NCI-H524 (cell line): ENCODE results near the gene CRYGS.
"Not testable (repeated sequence)": the region's sequence is repeated elsewhere in the genome, so short reads cannot be mapped to it uniquely, and the experiment has no call there.

Experiments used
- DNase-seq, 2 experiments: peaks; one replicate each; lab custom pipeline; 2025; lab: John Stamatoyannopoulos, UW

The CRYGS gene

GRCh38 chr3:186544281-186544680 is at the start of gene CRYGS:
TSS of gene CRYGS (minus strand) at chr3:186544380. CDS start at chr3:186544326, 54 bp downstream.
- no peak for DNase-seq

DNA sequence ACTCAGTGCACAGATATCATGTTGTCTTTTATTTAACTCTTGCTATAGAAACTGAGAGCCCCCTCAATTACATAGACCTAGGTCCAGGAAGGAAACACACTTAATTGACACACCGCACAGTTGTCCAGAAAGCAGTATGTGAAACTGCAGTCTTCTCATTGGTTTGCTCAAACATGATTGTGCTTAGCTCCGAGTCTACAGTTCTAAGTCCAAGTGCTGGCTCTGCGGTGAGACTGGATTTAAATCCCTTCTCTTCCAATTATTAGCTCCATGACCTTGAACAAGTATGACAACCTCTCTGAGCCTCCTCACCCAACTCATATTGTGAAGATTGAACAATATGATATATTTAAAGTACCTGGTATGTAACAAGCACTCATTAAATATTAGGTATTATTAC is 49.7 kb upstream of the CRYGS start:
- DNase-seq = no peak

- no peak for DNase-seq
Measured at GRCh38 chr3:186592682-186593081, 48.5 kb upstream of the CRYGS start.

GRCh38 chr3:186590580-186591295 is 46.6 kb upstream of the CRYGS start:
- DNase-seq = no peak

DNA sequence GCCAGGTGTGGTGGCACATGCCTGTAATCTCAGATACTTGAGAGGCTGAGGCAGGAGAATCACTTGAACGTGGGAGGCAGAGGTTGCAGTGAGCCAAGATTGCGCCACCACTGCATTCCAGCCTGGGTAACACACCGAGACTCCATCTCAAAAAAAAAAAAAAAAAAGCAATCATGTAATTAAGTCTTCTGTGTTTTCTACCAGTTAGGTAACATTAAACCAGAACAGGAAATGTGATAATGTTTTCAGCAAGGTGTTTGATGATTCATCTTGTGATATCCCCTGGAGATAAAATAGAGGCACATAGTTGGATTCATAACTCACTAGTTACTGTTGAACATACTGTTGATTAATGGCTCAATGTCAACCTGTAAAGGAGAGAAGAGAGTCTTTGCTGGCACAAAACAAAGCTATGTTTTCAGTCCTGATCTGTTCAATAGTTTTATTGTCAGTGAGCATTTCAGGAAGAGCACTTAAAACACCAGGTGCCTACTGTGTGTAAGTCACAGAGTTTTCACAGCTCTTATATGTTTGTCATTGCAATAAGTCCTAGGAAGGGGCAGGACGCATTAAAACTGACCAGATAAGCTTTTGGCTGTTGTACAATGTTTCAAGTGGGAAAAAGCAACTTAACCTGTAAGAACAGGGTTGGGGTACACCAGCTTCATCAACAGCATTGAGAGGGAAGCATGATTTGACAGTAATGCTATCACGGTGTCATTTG is 45.8 kb upstream of the CRYGS start:
- no peak for DNase-seq

DNA sequence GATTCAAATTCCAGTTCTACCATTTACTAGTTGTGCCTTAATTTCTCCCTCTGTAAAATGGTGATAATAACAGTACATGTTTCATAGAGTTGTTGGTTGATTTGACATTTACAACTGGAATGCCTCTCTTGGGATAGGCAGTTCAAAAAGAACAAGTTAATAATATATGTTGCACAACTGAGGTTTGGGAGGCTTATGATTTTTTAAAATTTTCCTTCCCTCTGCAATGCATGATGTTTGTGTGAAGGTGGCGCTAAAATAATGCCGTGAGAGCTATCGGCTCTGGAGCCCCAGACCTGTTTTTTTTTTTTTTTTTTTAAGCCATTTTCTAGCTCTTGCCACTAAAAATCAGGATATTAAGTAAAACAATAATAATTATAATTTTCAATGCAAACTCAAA is 44.9 kb upstream of the CRYGS start:
- peak in 1 of 2 experiments; percentile 12 for DNase-seq

DNA sequence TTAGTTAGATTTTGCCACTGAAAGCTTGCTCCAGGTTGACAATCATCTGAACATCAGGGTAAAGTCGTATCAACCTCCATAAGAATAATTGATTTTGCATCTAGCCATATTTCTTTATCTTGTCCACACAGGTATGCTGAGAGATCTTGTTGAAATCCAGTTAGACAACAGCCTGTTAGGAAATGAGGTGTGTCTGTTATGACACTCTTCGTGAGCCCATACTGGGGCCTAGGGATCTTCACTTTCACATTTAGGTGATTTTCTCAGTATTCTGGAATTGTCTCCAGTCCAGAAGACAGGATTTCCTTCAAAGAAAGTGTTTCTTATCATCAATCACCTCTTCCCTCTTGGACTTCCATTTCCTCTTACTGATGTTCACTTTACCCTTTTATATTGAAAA is 44.5 kb upstream of the CRYGS start:
- no peak for DNase-seq

- DNase-seq = no peak
Measured at GRCh38 chr3:186587183-186587582, 43.0 kb upstream of the CRYGS start.

GRCh38 chr3:186586245-186586644 is 42.1 kb upstream of the CRYGS start:
- DNase-seq = not testable (repeated sequence)

DNA sequence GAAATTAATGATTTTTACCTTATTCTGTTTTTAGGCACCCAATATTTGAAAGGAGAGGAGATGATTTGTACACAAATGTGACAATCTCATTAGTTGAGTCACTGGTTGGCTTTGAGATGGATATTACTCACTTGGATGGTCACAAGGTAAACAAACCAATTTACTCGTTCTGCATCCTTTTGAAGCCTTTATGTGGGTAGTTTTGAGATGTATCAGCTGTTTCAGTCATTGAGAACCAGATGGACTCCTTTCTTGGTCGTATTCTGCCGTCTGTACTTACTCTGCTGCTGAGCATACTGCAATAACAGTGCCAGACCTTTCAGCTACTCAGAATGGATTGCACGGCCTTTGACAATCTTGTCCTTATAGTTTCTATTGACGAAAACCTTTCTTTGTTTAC is 39.7 kb upstream of the CRYGS start:
- no peak for DNase-seq

- DNase-seq = no peak
Measured at GRCh38 chr3:186582541-186582940, 38.4 kb upstream of the CRYGS start.

GRCh38 chr3:186580785-186581184 is 36.6 kb upstream of the CRYGS start:
- DNase-seq = no peak

DNA sequence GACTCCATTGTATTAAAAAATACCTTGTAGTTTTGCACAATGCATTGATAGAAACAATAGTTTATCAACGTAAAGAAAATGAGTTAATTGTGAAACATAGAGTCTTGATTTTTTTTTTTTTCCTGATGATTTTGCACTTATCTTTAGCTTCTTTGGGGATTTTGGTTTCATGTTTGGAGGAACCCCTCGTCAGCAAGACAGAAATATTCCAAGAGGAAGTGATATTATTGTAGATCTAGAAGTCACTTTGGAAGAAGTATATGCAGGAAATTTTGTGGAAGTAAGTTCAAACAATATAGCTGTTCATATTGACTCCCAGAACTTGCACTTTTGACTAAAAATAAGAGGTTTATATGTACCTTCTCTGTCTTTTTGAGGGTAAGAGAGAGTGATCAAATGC is 33.3 kb upstream of the CRYGS start:
- no peak for DNase-seq

GRCh38 chr3:186571644-186572013 is 27.4 kb upstream of the CRYGS start:
- DNase-seq = no peak

GRCh38 chr3:186570941-186571643 is 26.9 kb upstream of the CRYGS start:
- no peak for DNase-seq

DNA sequence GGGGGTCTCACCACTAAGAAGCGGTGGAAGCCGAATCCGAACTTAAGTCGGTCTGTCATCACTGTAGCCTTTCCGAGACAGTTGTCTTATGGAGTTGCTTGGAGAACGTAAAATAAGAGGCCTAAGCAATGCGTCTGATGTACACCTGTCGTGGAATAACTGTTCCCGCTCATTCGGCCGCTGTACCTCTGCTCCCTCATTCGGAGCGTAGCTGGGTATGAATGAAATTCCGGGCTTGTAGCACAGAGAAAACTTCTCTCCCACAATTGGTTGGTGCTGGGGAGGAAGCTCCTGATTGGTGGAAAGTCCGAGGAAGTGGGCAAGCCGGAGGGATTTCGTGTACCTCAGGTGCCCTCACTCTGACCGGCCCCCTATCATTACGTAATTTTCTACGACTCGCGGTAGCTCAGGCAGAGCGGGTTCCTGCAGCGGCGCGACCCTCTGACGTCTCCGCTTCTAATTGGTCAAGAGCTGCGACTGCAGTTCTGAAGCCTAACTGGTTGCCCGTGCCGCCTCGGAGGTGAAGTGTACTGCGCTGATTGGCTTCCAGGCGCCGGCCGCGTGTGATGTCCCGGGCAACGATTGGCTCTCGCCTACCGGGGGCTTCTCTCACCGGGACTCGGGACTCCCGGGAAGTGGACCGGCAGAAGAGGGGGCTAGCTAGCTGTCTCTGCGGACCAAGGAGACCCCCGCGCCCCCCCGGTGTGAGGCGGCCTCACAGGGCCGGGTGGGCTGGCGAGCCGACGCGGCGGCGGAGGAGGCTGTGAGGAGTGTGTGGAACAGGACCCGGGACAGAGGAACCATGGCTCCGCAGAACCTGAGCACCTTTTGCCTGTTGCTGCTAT is 26.1 kb upstream of the CRYGS start, which contains the start of gene DNAJB11:
DNAJB11 (plus strand) TSS at position 625 of the 845 bp plus-strand sequence; CDS start at position 803, 178 bp downstream.
- peak; percentile 99 to 100 for DNase-seq

DNA sequence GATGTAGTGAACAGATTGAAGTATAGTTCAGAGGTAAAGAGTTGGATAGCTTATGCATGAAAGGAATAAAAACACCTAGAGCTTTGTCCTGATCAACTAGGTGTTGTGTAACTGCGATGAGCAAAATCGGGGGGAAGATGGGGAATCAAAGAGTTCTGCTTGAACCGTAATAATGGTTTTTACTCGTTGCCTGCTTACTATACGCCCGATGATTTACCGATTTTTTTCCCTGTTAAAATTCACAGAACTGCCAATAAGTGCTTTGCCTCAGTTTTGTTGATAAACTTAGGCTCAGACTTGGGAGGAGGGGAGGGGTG is 25.6 kb upstream of the CRYGS start:
- no peak for DNase-seq

DNA sequence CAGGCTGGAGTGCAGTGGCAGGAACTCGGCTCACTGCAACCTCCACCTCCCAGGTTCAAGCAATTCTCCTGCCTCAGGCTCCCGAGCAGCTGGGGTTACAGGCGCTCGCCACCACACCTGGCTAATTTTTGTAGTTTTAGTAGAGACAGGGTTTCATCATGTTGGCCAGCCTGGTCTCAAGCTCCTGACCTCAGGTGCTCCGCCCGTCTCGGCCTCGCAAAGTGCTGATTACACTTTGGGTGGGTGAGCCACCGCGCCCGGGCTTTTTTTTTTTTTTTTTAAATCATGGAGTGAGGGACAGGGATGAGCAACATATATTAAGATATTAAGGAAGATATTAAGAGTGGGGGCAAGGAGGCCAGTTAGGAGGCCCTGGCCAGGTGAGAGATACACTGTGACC is 25.2 kb upstream of the CRYGS start:
- DNase-seq = not testable (repeated sequence)

GRCh38 chr3:186567072-186567921 is 23.1 kb upstream of the CRYGS start, which contains the start of gene TBCCD1:
TSS of gene TBCCD1 (minus strand) at chr3:186567339. CDS start at chr3:186564329, 3,010 bp downstream.
- peak; percentile 85 to 94 for DNase-seq

GRCh38 chr3:186566772-186567071 is 22.5 kb upstream of the CRYGS start:
- DNase-seq = peak in 1 of 2 experiments; percentile 52

DNA sequence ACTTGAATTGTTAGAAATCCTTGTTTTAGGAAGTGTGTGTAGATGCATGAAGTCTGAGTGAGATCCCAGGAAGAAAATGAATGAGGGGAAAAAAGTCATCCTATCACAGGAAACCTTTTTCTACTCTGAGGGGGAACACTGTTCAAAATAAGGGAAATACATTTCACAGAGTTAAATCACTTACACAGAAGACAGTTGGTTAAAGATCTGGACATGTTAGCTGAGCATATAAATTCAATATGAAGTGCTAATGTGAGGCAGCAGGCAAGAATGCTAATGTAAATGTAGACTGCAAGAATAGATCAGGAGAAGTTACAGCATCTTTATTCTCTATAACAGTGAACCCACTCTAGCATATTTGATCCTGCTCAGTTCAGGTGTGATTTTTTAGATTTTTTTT is 20.4 kb upstream of the CRYGS start:
- DNase-seq = no peak
